ENCODE results near the gene PSMG1. TPM values are rescaled to one million over a fixed set of nuclear protein-coding genes. Genes with fewer than 3 reads are reported as not detected.

The PSMG1 gene
- total RNA-seq, 1 experiment from 2014 or later: 110 TPM

DNA sequence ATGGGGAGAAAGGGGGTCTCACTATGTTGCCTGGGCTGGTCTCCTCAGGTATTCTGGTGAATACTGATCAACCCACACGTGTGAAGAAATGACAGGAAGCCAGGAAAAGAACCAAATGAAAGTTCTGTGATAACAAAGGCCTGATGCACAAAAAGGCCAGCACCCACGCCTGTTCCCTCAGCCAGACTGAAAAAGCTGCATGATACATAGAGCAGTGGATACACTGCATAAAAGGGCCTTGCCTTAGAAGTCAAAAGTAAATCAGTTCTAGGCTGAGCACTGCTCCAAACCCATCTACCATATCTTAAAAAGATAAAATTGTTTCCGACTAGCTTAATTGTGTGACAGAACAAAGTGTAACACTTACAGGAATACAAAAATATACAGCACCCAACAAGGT is 36.9 kb upstream of the PSMG1 start:
- no TSS peak for BruUV-seq (replicated peaks)
- ATAC-seq: no peak
- intact Hi-C loops (cut with micrococcal nuclease): no loop called here
- H3K36me3 ChIP-seq (ENCODE audit: low read depth, low read length): peaks cover 36% of the 10 kb centered on the region
- no peaks in the 10 kb centered on the region for H3K27me3 ChIP-seq (ENCODE audit: low read length)
- TF ChIP-seq, protein P1, sequence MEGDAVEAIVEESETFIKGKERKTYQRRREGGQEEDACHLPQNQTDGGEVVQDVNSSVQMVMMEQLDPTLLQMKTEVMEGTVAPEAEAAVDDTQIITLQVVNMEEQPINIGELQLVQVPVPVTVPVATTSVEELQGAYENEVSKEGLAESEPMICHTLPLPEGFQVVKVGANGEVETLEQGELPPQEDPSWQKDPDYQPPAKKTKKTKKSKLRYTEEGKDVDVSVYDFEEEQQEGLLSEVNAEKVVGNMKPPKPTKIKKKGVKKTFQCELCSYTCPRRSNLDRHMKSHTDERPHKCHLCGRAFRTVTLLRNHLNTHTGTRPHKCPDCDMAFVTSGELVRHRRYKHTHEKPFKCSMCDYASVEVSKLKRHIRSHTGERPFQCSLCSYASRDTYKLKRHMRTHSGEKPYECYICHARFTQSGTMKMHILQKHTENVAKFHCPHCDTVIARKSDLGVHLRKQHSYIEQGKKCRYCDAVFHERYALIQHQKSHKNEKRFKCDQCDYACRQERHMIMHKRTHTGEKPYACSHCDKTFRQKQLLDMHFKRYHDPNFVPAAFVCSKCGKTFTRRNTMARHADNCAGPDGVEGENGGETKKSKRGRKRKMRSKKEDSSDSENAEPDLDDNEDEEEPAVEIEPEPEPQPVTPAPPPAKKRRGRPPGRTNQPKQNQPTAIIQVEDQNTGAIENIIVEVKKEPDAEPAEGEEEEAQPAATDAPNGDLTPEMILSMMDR (conservative IDR thresholded peaks at IDR 0.05; ENCODE audit: low read depth, low read length): no peak
- TF ChIP-seq EZH2 (IDR thresholded peaks at IDR 0.05; ENCODE audit: low read length, unreplicated experiment): no peak
- no peak for TF ChIP-seq EZH2phosphoT487 (IDR thresholded peaks at IDR 0.05; ENCODE audit: borderline replicate concordance, low read length)
- H3K4me2 ChIP-seq (ENCODE audit: low read length): no peak overlapping the region
- POLR2A ChIA-PET (ENCODE audit: unreplicated experiment): no interaction called here
- H3K9ac ChIP-seq (ENCODE audit: low read length): no peak overlapping the region
- H3K4me1 ChIP-seq (ENCODE audit: insufficient read depth, low read length): no peaks in the 10 kb centered on the region
- H2AFZ ChIP-seq (ENCODE audit: low read length): no peak overlapping the region
- no peaks in the 10 kb centered on the region for H3K9me2 ChIP-seq (replicated peaks; ENCODE audit: low read length)
- no peak overlapping the region for H3K4me3 ChIP-seq (ENCODE audit: low read length)
- no peaks in the 10 kb centered on the region for H3K79me2 ChIP-seq (ENCODE audit: low read length)
- CTCF ChIA-PET: no interaction called here
- no peaks in the 10 kb centered on the region for H4K20me1 ChIP-seq (ENCODE audit: low read length)
- no peak overlapping the region for H3K27ac ChIP-seq (ENCODE audit: low read length)
- H3K9me3 ChIP-seq (ENCODE audit: low read length): no peaks in the 10 kb centered on the region
- no peak for DNase-seq
- H3F3A ChIP-seq (ENCODE audit: low read length, unreplicated experiment): no peaks in the 10 kb centered on the region

DNA sequence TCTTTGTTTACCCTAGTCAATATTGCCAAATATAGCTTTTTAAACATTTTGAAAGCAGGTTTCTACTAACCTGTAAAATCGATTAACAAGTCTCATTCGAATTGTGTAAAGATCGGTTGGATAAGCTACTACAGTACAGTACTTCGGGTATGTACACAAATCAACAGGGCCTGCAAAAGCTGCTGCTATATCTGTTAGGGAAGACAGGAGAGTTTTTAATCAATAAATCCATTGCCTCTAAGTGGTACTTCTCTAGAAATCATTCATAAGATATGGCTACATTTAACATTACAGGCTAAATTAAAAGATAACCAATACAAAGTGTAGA is 34.8 kb upstream of the PSMG1 start:
- POLR2A ChIA-PET (ENCODE audit: unreplicated experiment): no interaction called here
- Histone ChIP-seq H3K36me3 (ENCODE audit: low read depth, low read length) (peaks cover 37% of the 10 kb centered on the region), H3K4me3 (ENCODE audit: low read length) (no peak overlapping the region), H3K27ac (ENCODE audit: low read length) (no peak overlapping the region), H3K79me2 (ENCODE audit: low read length) (no peaks in the 10 kb centered on the region), H3K9ac (ENCODE audit: low read length) (no peak overlapping the region), H3K4me2 (ENCODE audit: low read length) (no peak overlapping the region), H3K9me3 (ENCODE audit: low read length) (no peaks in the 10 kb centered on the region), H3K27me3 (ENCODE audit: low read length) (no peaks in the 10 kb centered on the region), H4K20me1 (ENCODE audit: low read length) (no peaks in the 10 kb centered on the region), H3F3A (ENCODE audit: low read length, unreplicated experiment) (no peaks in the 10 kb centered on the region), H3K4me1 (ENCODE audit: insufficient read depth, low read length) (no peaks in the 10 kb centered on the region), H3K9me2 (replicated peaks; ENCODE audit: low read length) (no peaks in the 10 kb centered on the region), H2AFZ (ENCODE audit: low read length) (no peak overlapping the region)
- intact Hi-C loops (cut with micrococcal nuclease): no loop called here
- BruUV-seq (replicated peaks): no TSS peak
- CTCF ChIA-PET: no interaction called here
- TF ChIP-seq, protein P1 (conservative IDR thresholded peaks at IDR 0.05; ENCODE audit: low read depth, low read length): no peak
- TF ChIP-seq EZH2 (IDR thresholded peaks at IDR 0.05; ENCODE audit: low read length, unreplicated experiment): no peak
- TF ChIP-seq EZH2phosphoT487 (IDR thresholded peaks at IDR 0.05; ENCODE audit: borderline replicate concordance, low read length): no peak
- no peak for ATAC-seq
- no peak for DNase-seq

DNA sequence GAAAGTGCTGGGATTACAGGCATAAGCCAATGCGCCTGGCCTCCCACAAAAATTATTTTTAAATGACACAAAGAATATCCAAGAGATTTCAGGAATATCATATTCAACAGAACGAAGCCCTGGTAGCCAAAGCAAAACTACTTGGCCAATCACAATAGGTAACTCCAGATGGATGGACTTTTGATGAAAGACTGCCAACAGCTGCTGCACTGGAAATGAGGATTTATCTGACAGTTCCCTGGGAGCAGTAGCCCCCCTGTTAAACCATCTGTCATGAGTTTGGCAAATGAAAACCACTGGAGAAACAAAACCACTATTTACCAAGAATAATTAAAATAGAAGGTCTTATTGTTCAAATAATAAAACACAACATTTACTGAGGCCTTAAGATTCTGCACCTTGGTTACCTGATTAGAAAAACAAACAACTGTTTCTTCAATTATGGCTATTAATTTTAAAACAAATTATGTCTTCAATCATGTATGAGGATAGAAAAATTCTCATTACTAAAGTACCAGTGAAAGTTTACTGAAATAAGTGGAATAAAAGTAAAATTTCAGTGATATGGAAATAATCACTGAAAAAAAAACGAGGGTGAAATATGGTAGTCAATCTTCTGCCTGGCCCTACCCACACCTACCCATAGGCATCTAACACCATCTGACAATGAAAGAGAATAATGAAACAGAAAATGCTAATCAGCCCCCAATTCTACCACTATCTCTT is 34.3 kb upstream of the PSMG1 start:
- Histone ChIP-seq H3K27me3 (ENCODE audit: low read length) (no peaks in the 10 kb centered on the region), H3K9me3 (ENCODE audit: low read length) (no peaks in the 10 kb centered on the region), H3K36me3 (ENCODE audit: low read depth, low read length) (peaks cover 37% of the 10 kb centered on the region), H3K9ac (ENCODE audit: low read length) (no peak overlapping the region), H3K4me1 (ENCODE audit: insufficient read depth, low read length) (no peaks in the 10 kb centered on the region), H3K27ac (ENCODE audit: low read length) (no peak overlapping the region), H3K4me2 (ENCODE audit: low read length) (no peak overlapping the region), H3K9me2 (replicated peaks; ENCODE audit: low read length) (no peaks in the 10 kb centered on the region), H3K79me2 (ENCODE audit: low read length) (no peaks in the 10 kb centered on the region), H3K4me3 (ENCODE audit: low read length) (no peak overlapping the region), H3F3A (ENCODE audit: low read length, unreplicated experiment) (no peaks in the 10 kb centered on the region), H4K20me1 (ENCODE audit: low read length) (no peaks in the 10 kb centered on the region), H2AFZ (ENCODE audit: low read length) (no peak overlapping the region)
- no TSS peak for BruUV-seq (replicated peaks)
- POLR2A ChIA-PET (ENCODE audit: unreplicated experiment): no interaction called here
- ATAC-seq (no peak), DNase-seq (no peak)
- TF ChIP-seq EZH2 (IDR thresholded peaks at IDR 0.05; ENCODE audit: low read length, unreplicated experiment) (no peak), EZH2phosphoT487 (IDR thresholded peaks at IDR 0.05; ENCODE audit: borderline replicate concordance, low read length) (no peak)
- TF ChIP-seq, protein P1 (conservative IDR thresholded peaks at IDR 0.05; ENCODE audit: low read depth, low read length): no peak
- intact Hi-C loops (cut with micrococcal nuclease): no loop called here
- CTCF ChIA-PET: no interaction called here
